ENCODE results near the gene ZNRF1.
"Not testable (repeated sequence)": the region's sequence is repeated elsewhere in the genome, so short reads cannot be mapped to it uniquely, and the experiment has no call there.

ZNRF1 gene

DNA sequence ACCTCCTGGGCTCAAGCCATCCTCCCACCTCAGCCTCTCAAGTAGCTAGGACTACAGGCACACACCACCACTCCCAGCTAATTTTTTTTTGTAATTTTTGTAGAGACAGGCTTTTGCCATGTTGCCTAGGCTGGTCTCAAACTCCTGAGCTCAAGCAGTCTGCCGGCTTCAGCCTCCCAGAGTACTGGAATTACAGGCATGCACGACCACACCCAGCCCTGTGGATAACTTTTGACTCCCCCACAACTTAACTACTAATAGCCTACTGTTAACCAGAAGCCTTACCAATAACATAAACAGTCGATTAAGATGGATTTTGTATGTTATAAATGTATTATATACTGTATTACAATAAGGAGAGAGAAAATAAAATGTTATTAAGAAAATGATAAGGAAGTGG is 92.8 kb downstream of the ZNRF1 start:
- WGBS: 27% methylated on average over 1 of the region's 3 CpGs
- not testable (repeated sequence) for H2AFZ ChIP-seq (ENCODE audit: low read depth, low read length); H3K4me3 ChIP-seq (ENCODE audit: insufficient read depth in 1 of 2, low read depth in 1 of 2, low read length in 2 of 2); H3K4ac ChIP-seq (ENCODE audit: low read depth in 1 of 2, low read length in 2 of 2); DNase-seq; H3K14ac ChIP-seq (ENCODE audit: low read length in 2 of 2); H2BK15ac ChIP-seq (ENCODE audit: low read depth, poor library complexity, severe bottlenecking); H4K91ac ChIP-seq (ENCODE audit: low read length); H3K9me3 ChIP-seq (ENCODE audit: control insufficient read depth, low read length); H3K27me3 ChIP-seq (ENCODE audit: control insufficient read depth in 1 of 2, insufficient read depth in 1 of 2, low read length in 2 of 2); H3K27ac ChIP-seq (ENCODE audit: low read length, poor library complexity, severe bottlenecking); H3K18ac ChIP-seq (ENCODE audit: low read depth in 1 of 2, low read length in 2 of 2); H3K4me2 ChIP-seq (ENCODE audit: low read length, poor library complexity, severe bottlenecking); H3K4me1 ChIP-seq (ENCODE audit: control insufficient read depth, insufficient read depth, low read depth, low read length); H2AK5ac ChIP-seq (ENCODE audit: low read length, severe bottlenecking); H2BK120ac ChIP-seq (ENCODE audit: low read depth, low read length); H3K9ac ChIP-seq (ENCODE audit: low read length); H2BK5ac ChIP-seq (ENCODE audit: low read depth, low read length, poor library complexity, severe bottlenecking); H2BK12ac ChIP-seq (ENCODE audit: low read length in 2 of 2); H4K8ac ChIP-seq (ENCODE audit: low read length); H3K23ac ChIP-seq (ENCODE audit: low read length in 2 of 2)
- H3K36me3 ChIP-seq (ENCODE audit: control insufficient read depth in 1 of 2, insufficient read depth in 2 of 2, low read depth in 1 of 2, low read length in 2 of 2): peaks cover 22 to 27% of the 10 kb centered on the region in 2 experiments
- H3K79me1 ChIP-seq (replicated peaks; ENCODE audit: low read length, poor library complexity, severe bottlenecking): peaks cover 64% of the 10 kb centered on the region

DNA sequence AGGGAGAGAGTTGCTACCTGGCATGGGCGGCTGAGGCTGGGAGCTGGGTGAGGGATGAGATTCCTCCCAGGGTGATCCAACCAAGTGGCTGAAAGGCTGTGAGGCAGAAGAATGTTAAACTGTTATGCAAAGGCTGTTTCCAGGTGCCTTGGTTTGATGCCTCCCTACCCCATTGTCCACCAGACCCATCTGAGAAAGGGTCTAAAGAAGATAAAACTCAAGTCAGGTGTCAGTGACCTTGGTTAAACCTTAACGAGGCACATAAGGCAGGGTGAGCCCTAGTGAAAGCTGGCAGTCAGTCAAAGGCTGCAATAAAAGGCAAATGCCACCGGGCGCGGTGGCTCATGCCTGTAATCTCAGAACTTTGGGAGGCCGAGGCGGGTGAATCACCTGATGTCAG is 94.0 kb downstream of the ZNRF1 start:
- Histone ChIP-seq H3K27me3 (ENCODE audit: control insufficient read depth in 1 of 2, insufficient read depth in 1 of 2, low read length in 2 of 2) (no peaks in the 10 kb centered on the region), H3K4me2 (ENCODE audit: low read length, poor library complexity, severe bottlenecking) (no peak overlapping the region), H2BK120ac (ENCODE audit: low read depth, low read length) (no peak overlapping the region), H3K23ac (ENCODE audit: low read length in 2 of 2) (no peak overlapping the region), H2AK5ac (ENCODE audit: low read length, severe bottlenecking) (no peak overlapping the region), H2BK12ac (ENCODE audit: low read length in 2 of 2) (no peak overlapping the region), H4K91ac (ENCODE audit: low read length) (no peak overlapping the region), H4K8ac (ENCODE audit: low read length) (no peak overlapping the region), H3K4ac (ENCODE audit: low read depth in 1 of 2, low read length in 2 of 2) (no peak overlapping the region), H3K4me3 (ENCODE audit: insufficient read depth in 1 of 2, low read depth in 1 of 2, low read length in 2 of 2) (no peak overlapping the region), H3K4me1 (ENCODE audit: control insufficient read depth, insufficient read depth, low read depth, low read length) (peaks cover 1% of the 10 kb centered on the region), H3K9me3 (ENCODE audit: control insufficient read depth, low read length) (no peaks in the 10 kb centered on the region), H3K79me1 (replicated peaks; ENCODE audit: low read length, poor library complexity, severe bottlenecking) (peaks cover 64% of the 10 kb centered on the region), H3K18ac (ENCODE audit: low read depth in 1 of 2, low read length in 2 of 2) (no peak overlapping the region), H3K27ac (ENCODE audit: low read length, poor library complexity, severe bottlenecking) (no peak overlapping the region), H3K36me3 (ENCODE audit: control insufficient read depth in 1 of 2, insufficient read depth in 2 of 2, low read depth in 1 of 2, low read length in 2 of 2) (peaks cover 22 to 28% of the 10 kb centered on the region in 2 experiments), H2BK5ac (ENCODE audit: low read depth, low read length, poor library complexity, severe bottlenecking) (no peak overlapping the region), H3K9ac (ENCODE audit: low read length) (no peak overlapping the region), H3K14ac (ENCODE audit: low read length in 2 of 2) (no peak overlapping the region), H2AFZ (ENCODE audit: low read depth, low read length) (no peak overlapping the region), H2BK15ac (ENCODE audit: low read depth, poor library complexity, severe bottlenecking) (no peak overlapping the region)
- 93% methylated on average over 7 of the region's 7 CpGs for WGBS
- no peak for DNase-seq

DNA sequence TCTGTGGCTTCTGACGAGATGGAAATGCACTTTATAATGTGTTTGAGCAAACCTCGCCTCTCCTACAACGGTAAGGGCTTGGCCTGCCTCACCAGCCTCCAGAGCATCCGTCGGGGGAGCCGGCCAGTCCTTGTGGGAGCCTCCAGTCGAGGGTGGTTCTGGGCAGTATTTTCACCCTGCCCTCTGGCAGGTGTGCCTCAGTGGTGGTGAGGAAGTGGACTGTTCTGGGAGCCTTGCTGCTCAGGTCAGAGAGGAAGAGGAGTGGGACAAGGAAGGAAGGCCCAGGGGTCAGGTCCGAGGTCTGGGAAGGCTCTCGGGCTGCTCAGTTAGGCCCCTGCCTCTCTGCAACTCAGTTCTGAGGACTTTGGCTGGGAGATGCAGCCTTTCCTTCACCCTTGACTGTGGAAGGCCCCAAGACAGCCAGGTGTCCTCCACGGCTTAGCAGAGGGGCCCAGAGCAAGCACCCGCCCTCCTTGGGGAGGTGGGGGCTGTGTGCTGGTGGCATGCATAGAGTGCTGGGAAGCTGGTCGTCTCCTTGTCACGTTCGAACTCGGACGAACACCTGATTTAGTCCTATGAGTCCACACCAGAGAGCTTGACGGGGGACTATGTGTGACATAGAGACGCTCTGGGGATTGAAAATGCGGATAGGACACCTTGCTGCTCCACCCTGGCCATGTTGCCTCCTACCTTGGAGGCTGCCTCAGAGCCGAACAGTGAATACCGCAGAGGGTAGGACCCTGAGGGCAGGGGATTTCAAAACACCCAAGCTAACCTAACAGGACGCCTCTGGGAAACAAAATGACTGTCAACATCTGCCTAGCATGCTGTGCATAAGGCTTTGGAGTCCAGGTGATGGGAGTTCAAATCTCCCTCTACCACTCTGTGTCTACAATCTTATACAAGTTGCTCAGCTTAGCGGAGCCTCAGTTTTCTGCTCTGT is 95.0 kb downstream of the ZNRF1 start:
- Histone ChIP-seq H2AFZ (ENCODE audit: low read depth, low read length) (no peak overlapping the region), H3K4me2 (ENCODE audit: low read length, poor library complexity, severe bottlenecking) (no peak overlapping the region), H2AK5ac (ENCODE audit: low read length, severe bottlenecking) (no peak overlapping the region), H3K23ac (ENCODE audit: low read length in 2 of 2) (no peak overlapping the region), H4K91ac (ENCODE audit: low read length) (no peak overlapping the region), H3K14ac (ENCODE audit: low read length in 2 of 2) (no peak overlapping the region), H3K79me1 (replicated peaks; ENCODE audit: low read length, poor library complexity, severe bottlenecking) (peaks cover 69% of the 10 kb centered on the region), H2BK120ac (ENCODE audit: low read depth, low read length) (no peak overlapping the region), H3K36me3 (ENCODE audit: control insufficient read depth in 1 of 2, insufficient read depth in 2 of 2, low read depth in 1 of 2, low read length in 2 of 2) (peaks cover 22 to 36% of the 10 kb centered on the region in 2 experiments), H3K9ac (ENCODE audit: low read length) (no peak overlapping the region), H3K4me3 (ENCODE audit: insufficient read depth in 1 of 2, low read depth in 1 of 2, low read length in 2 of 2) (no peak overlapping the region), H2BK15ac (ENCODE audit: low read depth, poor library complexity, severe bottlenecking) (no peak overlapping the region), H3K18ac (ENCODE audit: low read depth in 1 of 2, low read length in 2 of 2) (no peak overlapping the region), H4K8ac (ENCODE audit: low read length) (no peak overlapping the region), H2BK5ac (ENCODE audit: low read depth, low read length, poor library complexity, severe bottlenecking) (no peak overlapping the region), H3K27me3 (ENCODE audit: control insufficient read depth in 1 of 2, insufficient read depth in 1 of 2, low read length in 2 of 2) (no peaks in the 10 kb centered on the region), H3K27ac (ENCODE audit: low read length, poor library complexity, severe bottlenecking) (no peak overlapping the region), H2BK12ac (ENCODE audit: low read length in 2 of 2) (no peak overlapping the region), H3K4ac (ENCODE audit: low read depth in 1 of 2, low read length in 2 of 2) (no peak overlapping the region), H3K4me1 (ENCODE audit: control insufficient read depth, insufficient read depth, low read depth, low read length) (peaks cover 12% of the 10 kb centered on the region), H3K9me3 (ENCODE audit: control insufficient read depth, low read length) (no peaks in the 10 kb centered on the region)
- 97% methylated on average over 22 of the region's 23 CpGs for WGBS
- no peak for DNase-seq

DNA sequence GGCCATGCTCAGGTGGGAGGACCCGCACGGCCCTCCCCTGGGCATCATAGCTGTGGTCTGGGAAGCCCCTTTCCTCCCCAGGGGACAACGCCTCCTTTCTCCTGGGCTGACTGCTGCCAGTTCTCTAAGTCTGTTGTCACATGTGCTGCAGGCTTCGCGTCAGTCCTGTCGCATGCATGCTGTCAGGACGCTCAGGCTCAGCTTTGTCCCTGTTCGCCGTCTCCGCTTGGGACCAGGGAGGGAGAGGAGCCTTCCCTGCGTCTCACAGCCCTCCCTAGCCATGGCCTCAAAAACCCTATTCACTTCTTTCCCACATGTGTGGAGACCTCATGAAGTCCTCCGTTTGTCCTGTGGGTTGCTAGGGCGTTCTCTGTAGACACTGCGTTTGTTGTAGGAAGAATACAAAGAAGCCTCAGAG is 96.4 kb downstream of the ZNRF1 start:
- no peak overlapping the region for H2BK15ac ChIP-seq (ENCODE audit: low read depth, poor library complexity, severe bottlenecking)
- no peak overlapping the region for H3K27ac ChIP-seq (ENCODE audit: low read length, poor library complexity, severe bottlenecking)
- no peak overlapping the region for H4K91ac ChIP-seq (ENCODE audit: low read length)
- H3K18ac ChIP-seq (ENCODE audit: low read depth in 1 of 2, low read length in 2 of 2): no peak overlapping the region
- no peak overlapping the region for H2BK120ac ChIP-seq (ENCODE audit: low read depth, low read length)
- H3K4me3 ChIP-seq (ENCODE audit: insufficient read depth in 1 of 2, low read depth in 1 of 2, low read length in 2 of 2): no peak overlapping the region
- H3K14ac ChIP-seq (ENCODE audit: low read length in 2 of 2): no peak overlapping the region
- 97% methylated on average over 13 of the region's 14 CpGs for WGBS
- no peak overlapping the region for H3K9ac ChIP-seq (ENCODE audit: low read length)
- no peak overlapping the region for H2BK12ac ChIP-seq (ENCODE audit: low read length in 2 of 2)
- no peak overlapping the region for H2AK5ac ChIP-seq (ENCODE audit: low read length, severe bottlenecking)
- no peaks in the 10 kb centered on the region for H3K27me3 ChIP-seq (ENCODE audit: control insufficient read depth in 1 of 2, insufficient read depth in 1 of 2, low read length in 2 of 2)
- no peak overlapping the region for H2BK5ac ChIP-seq (ENCODE audit: low read depth, low read length, poor library complexity, severe bottlenecking)
- H3K23ac ChIP-seq (ENCODE audit: low read length in 2 of 2): no peak overlapping the region
- no peaks in the 10 kb centered on the region for H3K9me3 ChIP-seq (ENCODE audit: control insufficient read depth, low read length)
- H3K4me2 ChIP-seq (ENCODE audit: low read length, poor library complexity, severe bottlenecking): no peak overlapping the region
- no peak for DNase-seq
- H3K4ac ChIP-seq (ENCODE audit: low read depth in 1 of 2, low read length in 2 of 2): no peak overlapping the region
- peaks cover 59% of the 10 kb centered on the region for H3K79me1 ChIP-seq (replicated peaks; ENCODE audit: low read length, poor library complexity, severe bottlenecking)
- no peak overlapping the region for H2AFZ ChIP-seq (ENCODE audit: low read depth, low read length)
- H3K36me3 ChIP-seq (ENCODE audit: control insufficient read depth in 1 of 2, insufficient read depth in 2 of 2, low read depth in 1 of 2, low read length in 2 of 2): peaks cover 22 to 36% of the 10 kb centered on the region in 2 experiments
- H3K4me1 ChIP-seq (ENCODE audit: control insufficient read depth, insufficient read depth, low read depth, low read length): peaks cover 24% of the 10 kb centered on the region
- H4K8ac ChIP-seq (ENCODE audit: low read length): no peak overlapping the region
